ENCODE results near the gene TSPAN10.

TSPAN10 gene

DNA sequence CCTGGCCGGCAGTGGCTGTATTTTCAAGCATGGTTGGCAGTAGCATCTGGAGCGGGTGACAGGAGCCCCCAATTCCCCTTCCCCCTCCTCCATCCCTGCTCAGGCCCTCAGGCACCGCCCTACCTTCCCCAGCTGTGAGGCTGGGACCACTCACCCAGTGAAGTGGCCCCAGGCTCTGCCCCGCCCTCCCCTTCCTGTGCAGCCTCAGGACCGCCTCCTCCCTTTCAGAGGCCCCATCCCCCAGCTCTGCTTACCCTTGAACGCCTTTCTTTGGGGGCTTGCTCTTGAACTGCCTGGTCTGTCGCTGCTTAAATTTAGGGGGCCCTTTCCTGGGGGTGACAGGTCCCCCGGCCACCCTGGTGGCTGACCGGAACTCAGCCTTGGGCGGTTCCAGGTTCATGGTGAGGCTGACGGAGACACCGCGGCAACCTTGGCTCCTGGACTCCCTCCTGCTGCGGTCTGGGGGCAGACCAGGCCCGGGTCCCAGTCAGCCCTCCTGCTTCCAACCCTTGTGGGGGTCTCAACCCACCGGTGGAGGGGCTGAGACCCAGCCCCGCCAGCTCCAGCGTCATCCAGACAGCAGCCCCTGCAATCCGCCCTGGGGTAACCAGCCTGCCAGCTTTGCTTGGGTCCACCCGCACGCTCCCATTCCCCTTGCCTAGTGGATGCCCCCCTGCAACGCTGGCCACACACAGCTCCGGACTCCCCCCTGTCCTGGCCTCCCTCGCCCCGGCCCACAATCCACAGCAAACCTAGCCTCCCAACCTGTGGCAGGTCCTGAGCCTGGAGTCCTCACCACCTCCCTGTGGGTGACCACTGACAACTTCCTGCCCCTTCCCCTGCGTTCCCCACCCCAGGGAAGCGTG lies 16.1 kb downstream of the TSPAN10 start:
- H3K36me3 ChIP-seq (replicated peaks), result no peaks in the 10 kb centered on the region
- H3K27me3 ChIP-seq (replicated peaks), result peaks cover 8% of the 10 kb centered on the region
- H3K4me3 ChIP-seq (ENCODE audit: low read depth, low read length), result no peak overlapping the region
- no peak overlapping the region for H3K27ac ChIP-seq
- DNase-seq, result no peak
- TF ChIP-seq, protein P1, sequence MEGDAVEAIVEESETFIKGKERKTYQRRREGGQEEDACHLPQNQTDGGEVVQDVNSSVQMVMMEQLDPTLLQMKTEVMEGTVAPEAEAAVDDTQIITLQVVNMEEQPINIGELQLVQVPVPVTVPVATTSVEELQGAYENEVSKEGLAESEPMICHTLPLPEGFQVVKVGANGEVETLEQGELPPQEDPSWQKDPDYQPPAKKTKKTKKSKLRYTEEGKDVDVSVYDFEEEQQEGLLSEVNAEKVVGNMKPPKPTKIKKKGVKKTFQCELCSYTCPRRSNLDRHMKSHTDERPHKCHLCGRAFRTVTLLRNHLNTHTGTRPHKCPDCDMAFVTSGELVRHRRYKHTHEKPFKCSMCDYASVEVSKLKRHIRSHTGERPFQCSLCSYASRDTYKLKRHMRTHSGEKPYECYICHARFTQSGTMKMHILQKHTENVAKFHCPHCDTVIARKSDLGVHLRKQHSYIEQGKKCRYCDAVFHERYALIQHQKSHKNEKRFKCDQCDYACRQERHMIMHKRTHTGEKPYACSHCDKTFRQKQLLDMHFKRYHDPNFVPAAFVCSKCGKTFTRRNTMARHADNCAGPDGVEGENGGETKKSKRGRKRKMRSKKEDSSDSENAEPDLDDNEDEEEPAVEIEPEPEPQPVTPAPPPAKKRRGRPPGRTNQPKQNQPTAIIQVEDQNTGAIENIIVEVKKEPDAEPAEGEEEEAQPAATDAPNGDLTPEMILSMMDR (IDR thresholded peaks at IDR 0.05; ENCODE audit: low read depth, low read length, missing control alignments), result no peak
- in situ Hi-C loops (cut with HindIII; ENCODE audit: low pct_ligation_motif_present, low sequenced_read_pairs), result no loop called here

DNA sequence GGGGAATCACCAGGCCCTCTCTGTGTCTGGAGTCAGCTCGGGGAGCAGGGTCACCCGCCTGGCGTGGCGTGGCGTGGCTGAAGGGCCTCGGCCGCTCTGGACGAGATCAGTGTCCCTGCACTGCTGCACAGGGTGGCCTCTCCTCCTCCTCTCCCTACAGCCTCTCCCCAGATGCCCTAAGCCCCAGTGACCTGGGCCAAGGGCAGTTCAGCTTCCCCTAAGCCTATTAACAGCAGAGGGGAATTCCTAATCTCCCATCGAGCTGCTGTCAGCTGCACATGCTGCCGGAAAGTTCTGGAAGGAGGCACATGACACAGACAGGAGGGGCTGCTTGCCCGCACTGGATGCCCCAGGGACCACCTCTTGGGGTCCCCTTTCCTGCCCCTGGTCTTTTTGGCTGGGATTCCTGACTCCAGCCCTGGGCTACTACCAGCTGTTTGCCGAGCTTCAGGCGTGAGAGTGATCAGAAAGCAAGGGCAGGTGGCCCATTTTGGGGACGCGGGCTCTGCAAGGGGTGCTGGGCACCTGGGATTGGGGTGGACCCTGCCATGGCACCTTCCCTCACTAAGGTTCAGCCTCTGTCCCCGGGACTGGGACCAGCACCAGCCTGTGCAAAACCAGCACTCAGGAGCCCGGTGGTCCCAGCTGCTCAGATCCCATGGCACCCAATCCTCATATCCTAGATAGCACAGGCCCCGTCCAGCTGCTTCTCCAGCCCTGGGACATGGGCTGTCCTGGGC lies 18.6 kb downstream of the TSPAN10 start:
- no peak for DNase-seq
- H3K4me3 ChIP-seq (ENCODE audit: low read depth, low read length), result no peak overlapping the region
- TF ChIP-seq, protein P1 (IDR thresholded peaks at IDR 0.05; ENCODE audit: low read depth, low read length, missing control alignments), result no peak
- in situ Hi-C loops (cut with HindIII; ENCODE audit: low pct_ligation_motif_present, low sequenced_read_pairs), result no loop called here
- H3K36me3 ChIP-seq (replicated peaks), result no peaks in the 10 kb centered on the region
- H3K27ac ChIP-seq, result no peak overlapping the region
- H3K27me3 ChIP-seq (replicated peaks), result no peaks in the 10 kb centered on the region

DNA sequence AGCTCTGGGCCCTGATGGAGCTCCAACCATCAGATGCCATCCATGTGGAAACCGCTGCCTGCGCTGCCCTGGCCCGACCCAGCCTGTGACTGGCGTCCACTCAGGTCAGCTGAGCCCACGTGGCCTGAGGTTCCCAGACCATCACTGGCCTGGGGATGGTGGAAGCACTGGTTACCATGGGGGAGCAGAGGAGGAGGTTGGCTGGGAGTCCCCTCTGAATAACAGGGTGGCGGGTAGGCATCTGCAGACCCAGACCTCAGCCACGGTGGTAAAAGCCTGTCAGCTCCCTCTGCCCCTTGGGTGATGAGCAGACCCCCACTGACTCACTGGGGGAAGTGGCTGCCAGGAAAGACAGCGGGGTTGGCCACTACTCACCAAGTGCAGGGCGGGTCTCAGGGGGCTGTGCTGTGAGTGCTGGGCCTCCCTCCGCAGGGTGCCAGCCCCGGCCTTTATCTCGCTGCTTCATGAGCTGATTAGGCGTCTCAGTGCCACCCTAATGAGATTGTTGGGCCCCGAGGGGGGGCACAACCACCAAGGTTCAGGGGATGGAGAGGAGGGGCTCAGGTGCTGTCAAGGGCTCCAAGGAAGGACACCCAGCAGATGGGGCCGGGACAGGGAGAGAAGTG lies 19.2 kb downstream of the TSPAN10 start, which contains the start of gene PDE6G:
TSS of gene PDE6G (minus strand) at position 425 of the 626 bp plus-strand sequence. CDS start 3,237 bp downstream, outside the sequence.
- TF ChIP-seq, protein P1 (IDR thresholded peaks at IDR 0.05; ENCODE audit: low read depth, low read length, missing control alignments), result no peak
- no peaks in the 10 kb centered on the region for H3K27me3 ChIP-seq (replicated peaks)
- H3K27ac ChIP-seq, result no peak within 1 kb of the TSS
- no peak within 1 kb of the TSS for H3K4me3 ChIP-seq (ENCODE audit: low read depth, low read length)
- H3K36me3 ChIP-seq (replicated peaks), result no peaks in the 10 kb centered on the region
- no peak for DNase-seq
- in situ Hi-C loops (cut with HindIII; ENCODE audit: low pct_ligation_motif_present, low sequenced_read_pairs), result no loop called here

DNA sequence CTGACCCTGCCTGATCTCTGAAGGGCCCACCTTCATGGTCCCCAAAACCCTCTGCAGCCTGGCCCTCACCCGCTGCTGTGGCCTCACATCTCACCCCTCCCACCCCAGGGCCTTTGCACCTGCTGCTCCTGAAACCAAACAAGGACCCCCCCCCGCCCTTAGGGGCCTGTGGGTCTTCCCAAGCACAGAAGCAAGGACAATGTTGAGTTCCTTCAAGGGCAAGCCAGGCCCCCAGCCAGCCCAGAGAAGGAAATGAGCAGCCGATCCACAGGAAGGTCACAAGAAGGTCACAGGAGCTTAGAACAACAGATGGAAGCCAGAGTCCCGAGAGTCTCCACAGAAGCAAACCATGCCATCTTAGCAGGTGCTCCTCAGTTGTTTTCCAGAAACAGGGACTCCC lies 19.8 kb downstream of the TSPAN10 start:
- TF ChIP-seq, protein P1 (IDR thresholded peaks at IDR 0.05; ENCODE audit: low read depth, low read length, missing control alignments), result no peak
- no peak for DNase-seq
- no peak overlapping the region for H3K4me3 ChIP-seq (ENCODE audit: low read depth, low read length)
- no peaks in the 10 kb centered on the region for H3K27me3 ChIP-seq (replicated peaks)
- no peak overlapping the region for H3K27ac ChIP-seq
- in situ Hi-C loops (cut with HindIII; ENCODE audit: low pct_ligation_motif_present, low sequenced_read_pairs), result no loop called here
- no peaks in the 10 kb centered on the region for H3K36me3 ChIP-seq (replicated peaks)

DNA sequence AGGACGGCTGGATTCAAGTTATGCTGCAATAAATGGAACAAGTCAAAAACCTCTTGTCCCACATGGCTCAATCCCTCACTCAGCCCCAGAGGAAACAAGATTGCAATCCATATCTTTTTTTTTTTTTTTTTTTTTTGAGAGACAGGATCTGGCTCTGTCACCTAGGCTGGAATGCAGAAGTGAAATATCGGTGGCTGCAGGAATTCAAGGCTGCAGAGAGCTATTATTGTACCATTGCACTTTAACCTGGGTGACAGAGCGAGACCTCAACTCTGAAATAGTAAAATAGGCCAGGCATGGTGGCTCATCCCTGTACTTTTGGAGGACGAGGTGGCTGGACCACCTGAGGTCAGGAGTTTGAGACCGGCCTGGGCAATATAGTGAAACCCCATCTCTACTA lies 22.0 kb downstream of the TSPAN10 start:
- H3K27ac ChIP-seq, result no peak overlapping the region
- in situ Hi-C loops (cut with HindIII; ENCODE audit: low pct_ligation_motif_present, low sequenced_read_pairs), result no loop called here
- TF ChIP-seq, protein P1 (IDR thresholded peaks at IDR 0.05; ENCODE audit: low read depth, low read length, missing control alignments), result no peak
- no peak for DNase-seq
- H3K36me3 ChIP-seq (replicated peaks), result no peaks in the 10 kb centered on the region
- H3K4me3 ChIP-seq (ENCODE audit: low read depth, low read length), result no peak overlapping the region
- no peaks in the 10 kb centered on the region for H3K27me3 ChIP-seq (replicated peaks)
